Esophagus muscularis mucosa (tissue), 4 donors: ENCODE measurements around the gene BTBD9.

Source experiments
- EP300 ChIP-seq: sonication (generic); formaldehyde crosslinking; IDR thresholded peaks from one replicate; pipeline ENCODE4 v1.6.1; 2017; ENCODE audit warnings: antibody characterized with exemption
- POLR2A ChIP-seq: fragments of 450-650 bp; IDR thresholded peaks from one replicate; pipeline ENCODE4 v1.6.1; 2017; ENCODE audit warnings: antibody characterized with exemption, moderate library complexity, mild to moderate bottlenecking, low read depth
- POLR2AphosphoS5 ChIP-seq, 2 donors: sonication (generic); formaldehyde crosslinking; IDR thresholded peaks; one replicate each; pipeline ENCODE4 v1.6.1; 2017; ENCODE audit warnings: antibody characterized with exemption in 2 of 2
- TF ChIP-seq, protein P1 (sequence below), 3 experiments: fragments of 200-600 bp in 2 of 3; fragments of 450-650 bp in 1 of 3; sonication (generic) in 2 of 3; IDR thresholded peaks; one replicate each; pipeline ENCODE4 v1.5.1; 2017 to 2019; ENCODE audit warnings: antibody characterized with exemption in 3 of 3, mild to moderate bottlenecking in 2 of 3, moderate library complexity in 1 of 3

DNA sequence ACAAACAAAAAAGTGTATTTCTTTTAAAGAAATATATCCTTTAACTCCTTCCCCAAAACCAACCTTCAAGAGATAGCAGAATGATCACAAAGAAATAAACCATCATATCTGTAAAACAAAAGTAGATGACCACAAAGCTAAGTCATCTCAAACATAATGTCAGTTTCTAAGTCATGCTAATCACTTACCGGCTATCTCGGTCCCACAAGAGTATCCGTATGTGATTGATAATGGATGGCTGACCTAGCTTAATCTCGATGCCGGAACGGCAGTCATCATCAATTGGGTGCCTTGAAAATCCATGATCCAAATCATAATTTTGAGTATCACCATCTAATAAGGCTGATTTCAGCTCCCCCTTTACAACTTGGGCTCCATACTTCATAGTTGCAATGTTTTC, 59.7 kb downstream of the BTBD9 start:
- TF ChIP-seq, protein P1, sequence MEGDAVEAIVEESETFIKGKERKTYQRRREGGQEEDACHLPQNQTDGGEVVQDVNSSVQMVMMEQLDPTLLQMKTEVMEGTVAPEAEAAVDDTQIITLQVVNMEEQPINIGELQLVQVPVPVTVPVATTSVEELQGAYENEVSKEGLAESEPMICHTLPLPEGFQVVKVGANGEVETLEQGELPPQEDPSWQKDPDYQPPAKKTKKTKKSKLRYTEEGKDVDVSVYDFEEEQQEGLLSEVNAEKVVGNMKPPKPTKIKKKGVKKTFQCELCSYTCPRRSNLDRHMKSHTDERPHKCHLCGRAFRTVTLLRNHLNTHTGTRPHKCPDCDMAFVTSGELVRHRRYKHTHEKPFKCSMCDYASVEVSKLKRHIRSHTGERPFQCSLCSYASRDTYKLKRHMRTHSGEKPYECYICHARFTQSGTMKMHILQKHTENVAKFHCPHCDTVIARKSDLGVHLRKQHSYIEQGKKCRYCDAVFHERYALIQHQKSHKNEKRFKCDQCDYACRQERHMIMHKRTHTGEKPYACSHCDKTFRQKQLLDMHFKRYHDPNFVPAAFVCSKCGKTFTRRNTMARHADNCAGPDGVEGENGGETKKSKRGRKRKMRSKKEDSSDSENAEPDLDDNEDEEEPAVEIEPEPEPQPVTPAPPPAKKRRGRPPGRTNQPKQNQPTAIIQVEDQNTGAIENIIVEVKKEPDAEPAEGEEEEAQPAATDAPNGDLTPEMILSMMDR (IDR thresholded peaks at IDR 0.05): no peak
- TF ChIP-seq POLR2AphosphoS5 (IDR thresholded peaks at IDR 0.05) (no peak), POLR2A (no peak), EP300 (no peak)
